A549 (cell line): ENCODE results near the gene SORCS3. TPM values are rescaled to one million over a fixed set of nuclear protein-coding genes. Genes with fewer than 3 reads are reported as not detected.

Source experiments
- ATAC-seq, 2 experiments: fragments of 200-7000 bp in 1 of 2; fragments of >200 bp in 1 of 2; cut with Nextera tagmentation in 1 of 2; cut with Tn5 transposase in 1 of 2; 3 replicates each; pipeline versions ENCODE4 v1.8.0 to v1.9.1; 2018 to 2020; ENCODE audit warnings: mild to moderate bottlenecking in 1 of 2, moderate library complexity in 1 of 2
- CTCF ChIA-PET: fragments of 300-600 bp; sonication (Branson Sonifier 250); formaldehyde crosslinking; extraction: SDS; loops from one replicate; lab custom pipeline; 2021; ENCODE audit warnings: antibody characterized with exemption, inconsistent platforms; lab: Yijun Ruan, JAX
- POLR2A ChIA-PET: fragments of 350-600 bp; formaldehyde crosslinking; extraction: SDS; loops from one replicate; lab custom pipeline; 2021; ENCODE audit warnings: antibody characterized with exemption, inconsistent platforms; lab: Yijun Ruan, JAX
- DNase-seq, 2 experiments: peaks; one replicate each; pipeline versions ENCODE4 v3.0.0 to v3.0.0-alpha.2; 2011 to 2016; ENCODE audit warnings: low read depth in 1 of 2, low spot score in 1 of 2
- FAIRE-seq: peaks from 2 replicates; lab custom pipeline; 2011; peaks lifted over from hg19 to GRCh38; lab: Jason Lieb, UNC
- H3K27ac ChIP-seq, 2 experiments: fragments of >200 bp; sonication (Bioruptor Twin); formaldehyde crosslinking; 3 replicates each; pipeline ENCODE4 v1.5.1; 2016 to 2017
- H3K4me1 ChIP-seq: fragments of >200 bp; sonication (Bioruptor Twin); formaldehyde crosslinking; 3 replicates; pipeline ENCODE4 v1.6.1; 2016
- H3K4me2 ChIP-seq: fragments of >200 bp; sonication (Bioruptor Twin); formaldehyde crosslinking; 3 replicates; pipeline ENCODE4 v1.6.1; 2016
- H3K4me3 ChIP-seq: fragments of >200 bp; sonication (Bioruptor Twin); formaldehyde crosslinking; 3 replicates; pipeline ENCODE4 v1.5.1; 2016
- H3K9me3 ChIP-seq: fragments of >200 bp; sonication (Bioruptor Twin); formaldehyde crosslinking; 3 replicates; pipeline ENCODE4 v1.6.1; 2016
- CHD2 ChIP-seq: fragments of 150-350 bp; IDR thresholded peaks from 2 replicates; pipeline ENCODE4 v1.6.1; 2014; ENCODE audit warnings: low read length; ENCODE audit not compliant: partially characterized antibody
- EP300 ChIP-seq, 2 experiments: fragments of >200 bp; sonication (Bioruptor Twin); formaldehyde crosslinking; IDR thresholded peaks; 2 replicates in 1 of 2; 3 replicates in 1 of 2; pipeline ENCODE4 v1.6.1; 2016 to 2017
- FOSL2 ChIP-seq, 2 experiments: fragments of 450-650 bp in 1 of 2; fragments of >200 bp in 1 of 2; sonication (Bioruptor Twin) in 1 of 2; formaldehyde crosslinking; IDR thresholded peaks; 2 replicates each; pipeline versions ENCODE4 v1.5.0 to v1.6.1; 2016 to 2020; ENCODE audit warnings: mild to moderate bottlenecking in 1 of 2, moderate library complexity in 1 of 2
- FOXS1 ChIP-seq: fragments of 250-450 bp; sonication (Bioruptor Pico); IDR thresholded peaks from 2 replicates; pipeline ENCODE4 v1.5.0; 2020; ENCODE audit warnings: mild to moderate bottlenecking, moderate library complexity
- HDAC2 ChIP-seq: fragments of 200-600 bp; sonication (generic); IDR thresholded peaks from 2 replicates; pipeline ENCODE4 v1.6.1; 2016
- HOXB13 ChIP-seq: fragments of 250-450 bp; sonication (Bioruptor Pico); IDR thresholded peaks from 2 replicates; pipeline ENCODE4 v1.5.0; 2020; ENCODE audit warnings: low read depth, mild to moderate bottlenecking, moderate library complexity
- JUN ChIP-seq, 2 experiments: fragments of >200 bp; sonication (Bioruptor Twin); formaldehyde crosslinking; IDR thresholded peaks; 2 replicates in 1 of 2; 3 replicates in 1 of 2; pipeline ENCODE4 v1.6.1; 2016 to 2017
- JUNB ChIP-seq: fragments of >200 bp; sonication (Bioruptor Twin); formaldehyde crosslinking; IDR thresholded peaks from 2 replicates; pipeline ENCODE4 v1.6.1; 2016
- KDM1A ChIP-seq: fragments of 200-600 bp; sonication (generic); IDR thresholded peaks from 2 replicates; pipeline ENCODE4 v1.6.1; 2016; ENCODE audit warnings: low read depth, mild to moderate bottlenecking
- NFE2L2 ChIP-seq: fragments of 150-350 bp; conservative IDR thresholded peaks from 2 replicates; pipeline ENCODE4 v1.6.1; 2014; ENCODE audit warnings: low read length
- NR3C1 ChIP-seq: fragments of >200 bp; sonication (Bioruptor Twin); formaldehyde crosslinking; IDR thresholded peaks from 3 replicates; pipeline ENCODE4 v1.6.1; 2017
- RARB ChIP-seq: fragments of 250-450 bp; sonication (Bioruptor Pico); IDR thresholded peaks from 2 replicates; pipeline ENCODE4 v1.8.0; 2021; ENCODE audit warnings: mild to moderate bottlenecking, moderate library complexity
- RCOR1 ChIP-seq: fragments of 150-350 bp; IDR thresholded peaks from 2 replicates; pipeline ENCODE4 v1.6.1; 2014; ENCODE audit warnings: antibody characterized with exemption, low read length, low read depth
- SREBF2 ChIP-seq: fragments of 450-650 bp; IDR thresholded peaks from 2 replicates; pipeline ENCODE4 v1.6.1; 2014; ENCODE audit warnings: mild to moderate bottlenecking, moderate library complexity
- TP53 ChIP-seq: fragments of 250-450 bp; sonication (Bioruptor Pico); IDR thresholded peaks from 2 replicates; pipeline ENCODE4 v1.5.0; 2021; ENCODE audit warnings: mild to moderate bottlenecking, moderate library complexity
- ZC3H11A ChIP-seq: fragments of 450-650 bp; IDR thresholded peaks from 2 replicates; pipeline ENCODE4 v1.6.1; 2014; ENCODE audit warnings: antibody characterized with exemption, mild to moderate bottlenecking
- ZNF302 ChIP-seq: fragments of 250-450 bp; sonication (Bioruptor Pico); IDR thresholded peaks from 2 replicates; pipeline ENCODE4 v1.9.0; 2021; ENCODE audit warnings: inconsistent platforms, mild to moderate bottlenecking, moderate library complexity
- ZSCAN20 ChIP-seq: fragments of 250-450 bp; sonication (Bioruptor Pico); IDR thresholded peaks from 2 replicates; pipeline ENCODE4 v1.8.0; 2022; ENCODE audit warnings: mild to moderate bottlenecking, moderate library complexity
- WGBS: methylation state at CpG from one replicate; pipeline ENCODE4 v1.1.6; 2017; ENCODE audit errors: missing lambda C conversion rate; 5-methylcytosine and 5-hydroxymethylcytosine counted together
- polyA plus RNA-seq, 4 experiments: library from polyadenylated mRNA; depleted of rRNA in 3 of 4; stranded (reverse); fragments of >200 nt; fragmentation: RNase III in 1 of 4; extraction: RNeasy Plus Mini Kit Qiagen cat#74134 plus additional on column Dnase treatment in 1 of 4; gene quantifications; 2 replicates in 3 of 4; 3 replicates in 1 of 4; pipeline ENCODE4 v1.2.3, GENCODE V29; 2011 to 2017
- TF ChIP-seq, protein P1 (sequence below): fragments of 450-650 bp; IDR thresholded peaks from 2 replicates; pipeline ENCODE4 v1.6.1; 2014; ENCODE audit warnings: antibody characterized with exemption
- TF ChIP-seq, protein P2 (sequence below): fragments of >200 bp; sonication (Bioruptor Twin); formaldehyde crosslinking; IDR thresholded peaks from 3 replicates; pipeline ENCODE4 v1.5.1; 2016
- TF ChIP-seq, protein P3 (sequence below): IDR thresholded peaks from 2 replicates; pipeline ENCODE4 v1.6.1; 2012
- TF ChIP-seq, protein P4 (sequence below): fragments of >200 bp; sonication (Bioruptor Twin); formaldehyde crosslinking; IDR thresholded peaks from 2 replicates; pipeline ENCODE4 v1.6.1; 2016

The SORCS3 gene
- polyA plus RNA-seq, 2 of the 4 experiments (the other 2 are of a cell fraction), result not detected

DNA sequence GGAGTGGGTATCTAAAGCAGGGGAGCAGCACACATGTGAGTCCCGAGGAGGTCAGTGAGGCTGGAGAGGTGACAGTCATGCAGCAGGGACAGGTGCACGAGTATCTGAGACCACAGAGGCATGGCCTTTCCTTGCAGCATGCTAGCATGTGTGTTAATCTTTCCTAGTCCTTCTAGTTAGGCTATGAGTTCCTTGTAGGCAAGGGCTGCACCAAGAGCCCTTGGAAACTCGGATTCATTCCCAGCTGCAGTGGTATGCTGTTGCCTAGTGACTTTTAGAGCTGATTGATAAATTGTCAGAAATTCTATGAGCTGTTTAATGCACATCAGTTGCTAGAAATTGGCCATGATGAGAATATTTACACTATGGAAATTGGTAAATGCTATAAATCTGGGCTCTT lies 132.0 kb downstream of the SORCS3 start (continued):
- TF ChIP-seq RARB (CRISPR knock-in tag), result no peak

DNA sequence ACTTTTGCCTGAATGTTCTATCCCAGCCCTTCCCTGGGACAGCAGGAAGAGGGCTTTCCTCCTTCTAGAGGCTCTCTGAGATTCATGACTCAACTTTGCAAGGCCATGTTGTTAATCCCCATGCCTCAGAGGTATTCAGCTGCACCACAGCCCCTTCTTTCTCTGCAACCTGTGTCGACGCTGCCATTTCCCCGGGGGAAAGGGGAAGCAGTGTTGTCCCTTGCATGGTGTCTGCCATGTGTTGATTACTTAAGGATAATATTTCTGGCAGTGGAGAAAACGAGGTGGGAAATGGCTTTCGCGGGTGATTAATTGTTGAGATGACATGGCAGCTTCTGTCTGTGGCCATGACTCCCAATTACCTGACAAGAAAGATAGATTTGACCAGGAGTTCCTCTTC lies 133.1 kb downstream of the SORCS3 start:
- no peak for FAIRE-seq
- H3K4me2 ChIP-seq, result no peak overlapping the region
- POLR2A ChIA-PET, result no interaction called here
- H3K4me3 ChIP-seq, result no peak overlapping the region
- no peaks in the 10 kb centered on the region for H3K9me3 ChIP-seq
- no peak for TF ChIP-seq TP53
- no peak for TF ChIP-seq EP300 (IDR thresholded peaks at IDR 0.05)
- no peak for TF ChIP-seq JUNB
- no peak for TF ChIP-seq NR3C1
- no peak for TF ChIP-seq ZNF302 (CRISPR knock-in tag)
- TF ChIP-seq HOXB13, result no peak
- no peak for TF ChIP-seq SREBF2
- no peak for TF ChIP-seq ZSCAN20 (CRISPR knock-in tag)
- TF ChIP-seq HDAC2, result no peak
- TF ChIP-seq RCOR1, result no peak
- no peak for TF ChIP-seq FOSL2 (IDR thresholded peaks at IDR 0.05)
- no peak for TF ChIP-seq FOSL2 (CRISPR knock-in tag; IDR thresholded peaks at IDR 0.05)
- TF ChIP-seq, protein P1, sequence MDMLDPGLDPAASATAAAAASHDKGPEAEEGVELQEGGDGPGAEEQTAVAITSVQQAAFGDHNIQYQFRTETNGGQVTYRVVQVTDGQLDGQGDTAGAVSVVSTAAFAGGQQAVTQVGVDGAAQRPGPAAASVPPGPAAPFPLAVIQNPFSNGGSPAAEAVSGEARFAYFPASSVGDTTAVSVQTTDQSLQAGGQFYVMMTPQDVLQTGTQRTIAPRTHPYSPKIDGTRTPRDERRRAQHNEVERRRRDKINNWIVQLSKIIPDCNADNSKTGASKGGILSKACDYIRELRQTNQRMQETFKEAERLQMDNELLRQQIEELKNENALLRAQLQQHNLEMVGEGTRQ, result no peak
- TF ChIP-seq, protein P2, sequence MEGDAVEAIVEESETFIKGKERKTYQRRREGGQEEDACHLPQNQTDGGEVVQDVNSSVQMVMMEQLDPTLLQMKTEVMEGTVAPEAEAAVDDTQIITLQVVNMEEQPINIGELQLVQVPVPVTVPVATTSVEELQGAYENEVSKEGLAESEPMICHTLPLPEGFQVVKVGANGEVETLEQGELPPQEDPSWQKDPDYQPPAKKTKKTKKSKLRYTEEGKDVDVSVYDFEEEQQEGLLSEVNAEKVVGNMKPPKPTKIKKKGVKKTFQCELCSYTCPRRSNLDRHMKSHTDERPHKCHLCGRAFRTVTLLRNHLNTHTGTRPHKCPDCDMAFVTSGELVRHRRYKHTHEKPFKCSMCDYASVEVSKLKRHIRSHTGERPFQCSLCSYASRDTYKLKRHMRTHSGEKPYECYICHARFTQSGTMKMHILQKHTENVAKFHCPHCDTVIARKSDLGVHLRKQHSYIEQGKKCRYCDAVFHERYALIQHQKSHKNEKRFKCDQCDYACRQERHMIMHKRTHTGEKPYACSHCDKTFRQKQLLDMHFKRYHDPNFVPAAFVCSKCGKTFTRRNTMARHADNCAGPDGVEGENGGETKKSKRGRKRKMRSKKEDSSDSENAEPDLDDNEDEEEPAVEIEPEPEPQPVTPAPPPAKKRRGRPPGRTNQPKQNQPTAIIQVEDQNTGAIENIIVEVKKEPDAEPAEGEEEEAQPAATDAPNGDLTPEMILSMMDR, result no peak
- TF ChIP-seq, protein P3, sequence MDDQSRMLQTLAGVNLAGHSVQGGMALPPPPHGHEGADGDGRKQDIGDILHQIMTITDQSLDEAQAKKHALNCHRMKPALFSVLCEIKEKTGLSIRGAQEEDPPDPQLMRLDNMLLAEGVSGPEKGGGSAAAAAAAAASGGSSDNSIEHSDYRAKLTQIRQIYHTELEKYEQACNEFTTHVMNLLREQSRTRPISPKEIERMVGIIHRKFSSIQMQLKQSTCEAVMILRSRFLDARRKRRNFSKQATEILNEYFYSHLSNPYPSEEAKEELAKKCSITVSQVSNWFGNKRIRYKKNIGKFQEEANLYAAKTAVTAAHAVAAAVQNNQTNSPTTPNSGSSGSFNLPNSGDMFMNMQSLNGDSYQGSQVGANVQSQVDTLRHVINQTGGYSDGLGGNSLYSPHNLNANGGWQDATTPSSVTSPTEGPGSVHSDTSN, result no peak
- no peak for TF ChIP-seq KDM1A
- TF ChIP-seq, protein P4, sequence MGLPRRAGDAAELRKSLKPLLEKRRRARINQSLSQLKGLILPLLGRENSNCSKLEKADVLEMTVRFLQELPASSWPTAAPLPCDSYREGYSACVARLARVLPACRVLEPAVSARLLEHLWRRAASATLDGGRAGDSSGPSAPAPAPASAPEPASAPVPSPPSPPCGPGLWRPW, result no peak
- TF ChIP-seq ZC3H11A, result no peak
- TF ChIP-seq, all 56 proteins: peak for 0
- no peak overlapping the region for H3K27ac ChIP-seq
- ATAC-seq, result no peak
- no peaks in the 10 kb centered on the region for H3K4me1 ChIP-seq
- 18% methylated on average over 6 of the region's 6 CpGs for WGBS
- CTCF ChIA-PET, result interaction anchor here (1.5 kb wide), 1 partner anchor 14 kb away, joined by 3 read pairs; no protein-coding TSS in a partner anchor
- no peak for DNase-seq

DNA sequence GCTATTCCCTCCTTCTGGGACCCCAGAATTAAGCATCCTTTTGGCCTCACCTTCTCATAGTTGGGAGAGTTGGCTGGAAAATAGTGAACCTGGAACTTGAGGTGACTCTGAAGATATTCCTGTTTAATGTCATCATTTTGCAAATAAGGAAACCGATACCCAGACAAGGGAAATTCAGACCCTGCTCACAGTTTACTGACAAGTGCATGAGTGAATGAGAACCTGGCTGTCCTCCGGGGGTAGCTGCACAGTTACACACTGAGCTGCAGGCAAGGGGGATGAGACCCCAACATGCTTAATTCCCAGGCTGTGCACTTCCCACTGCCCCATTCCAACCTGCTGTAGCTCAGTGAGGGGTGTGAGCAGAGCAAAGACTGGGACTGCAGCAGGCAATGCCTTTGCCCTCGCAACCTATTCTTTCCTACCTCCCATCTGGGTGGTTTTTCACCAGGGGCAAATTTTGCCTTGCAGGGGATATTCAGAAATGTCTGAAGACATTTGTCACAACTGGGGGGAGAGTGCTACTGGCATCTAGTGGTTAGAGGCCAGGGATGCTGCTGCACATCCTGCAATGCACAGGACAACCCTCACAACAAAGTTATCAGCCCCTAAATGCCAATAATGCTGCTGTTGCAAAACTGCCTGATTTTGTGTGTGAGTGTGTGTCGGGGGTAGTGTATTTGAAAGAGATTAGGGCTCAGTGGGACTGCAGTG lies 136.2 kb downstream of the SORCS3 start:
- ChIA-PET CTCF (interaction anchor here (0.8 to 1.0 kb wide), 2 partner anchors 10 to 39 kb away, joined by 3 read pairs; no protein-coding TSS in a partner anchor), POLR2A (no interaction called here)
- no peak for DNase-seq
- TF ChIP-seq CHD2 (no peak), JUN (IDR thresholded peaks at IDR 0.05) (no peak), TP53 (no peak), NFE2L2 (no peak), FOXS1 (CRISPR knock-in tag) (no peak)
- TF ChIP-seq, protein P4, result no peak
- Histone ChIP-seq H3K27ac (no peak overlapping the region), H3K9me3 (no peaks in the 10 kb centered on the region), H3K4me1 (no peaks in the 10 kb centered on the region), H3K4me3 (no peak overlapping the region), H3K4me2 (no peak overlapping the region)
- 0% methylated on average over 4 of the region's 4 CpGs for WGBS
- no peak for ATAC-seq
- no peak for FAIRE-seq
